ENCODE measurements around the gene CAMKK1. TPM values are rescaled to one million over a fixed set of nuclear protein-coding genes. Genes with fewer than 3 reads are reported as not detected.

CAMKK1 gene
- total and polyA plus RNA-seq, 9 of the 15 experiments (the other 6 are each of a cell fraction or from before 2014, with no cell fraction given): 0.34 to 7.5 (median 4.9) TPM

DNA sequence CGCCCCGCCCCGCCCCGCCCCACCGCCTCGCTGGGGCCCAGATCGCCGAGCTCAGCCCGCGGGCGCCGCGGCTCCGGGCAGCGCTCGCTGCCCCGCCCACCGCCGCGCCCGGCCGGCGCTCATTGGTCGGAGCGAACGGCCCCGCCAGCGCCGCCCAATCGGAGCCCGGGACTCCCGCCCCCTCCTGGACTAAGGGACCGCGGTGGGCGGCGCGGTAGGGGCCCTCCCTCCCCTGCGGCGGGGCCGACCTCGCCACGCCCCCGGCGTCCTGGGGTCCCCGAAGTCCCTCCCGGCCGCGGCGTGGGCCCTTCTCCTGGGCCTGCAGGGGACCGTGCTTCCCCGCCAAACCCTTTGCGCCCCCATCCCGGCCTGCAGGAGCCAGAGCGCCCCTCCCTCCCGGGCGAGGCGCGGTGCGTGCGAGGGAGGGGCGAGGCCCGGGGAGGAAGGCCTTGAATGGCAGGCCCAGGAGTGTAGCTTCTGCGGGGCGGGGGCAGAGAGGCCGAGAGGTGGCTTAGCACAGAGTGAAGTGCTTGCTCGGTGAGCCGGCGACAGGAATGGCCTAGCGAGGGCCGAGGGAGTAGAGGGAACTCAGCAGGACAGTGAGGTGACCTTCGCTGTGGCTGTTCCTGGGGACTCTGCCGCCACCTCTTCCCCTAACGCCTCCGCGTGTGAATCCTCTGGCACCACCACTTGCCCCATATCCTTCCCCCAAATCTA is at the start of gene CAMKK1 (continued):
- TF ChIP-seq, protein P1, sequence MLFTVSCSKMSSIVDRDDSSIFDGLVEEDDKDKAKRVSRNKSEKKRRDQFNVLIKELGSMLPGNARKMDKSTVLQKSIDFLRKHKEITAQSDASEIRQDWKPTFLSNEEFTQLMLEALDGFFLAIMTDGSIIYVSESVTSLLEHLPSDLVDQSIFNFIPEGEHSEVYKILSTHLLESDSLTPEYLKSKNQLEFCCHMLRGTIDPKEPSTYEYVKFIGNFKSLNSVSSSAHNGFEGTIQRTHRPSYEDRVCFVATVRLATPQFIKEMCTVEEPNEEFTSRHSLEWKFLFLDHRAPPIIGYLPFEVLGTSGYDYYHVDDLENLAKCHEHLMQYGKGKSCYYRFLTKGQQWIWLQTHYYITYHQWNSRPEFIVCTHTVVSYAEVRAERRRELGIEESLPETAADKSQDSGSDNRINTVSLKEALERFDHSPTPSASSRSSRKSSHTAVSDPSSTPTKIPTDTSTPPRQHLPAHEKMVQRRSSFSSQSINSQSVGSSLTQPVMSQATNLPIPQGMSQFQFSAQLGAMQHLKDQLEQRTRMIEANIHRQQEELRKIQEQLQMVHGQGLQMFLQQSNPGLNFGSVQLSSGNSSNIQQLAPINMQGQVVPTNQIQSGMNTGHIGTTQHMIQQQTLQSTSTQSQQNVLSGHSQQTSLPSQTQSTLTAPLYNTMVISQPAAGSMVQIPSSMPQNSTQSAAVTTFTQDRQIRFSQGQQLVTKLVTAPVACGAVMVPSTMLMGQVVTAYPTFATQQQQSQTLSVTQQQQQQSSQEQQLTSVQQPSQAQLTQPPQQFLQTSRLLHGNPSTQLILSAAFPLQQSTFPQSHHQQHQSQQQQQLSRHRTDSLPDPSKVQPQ (CRISPR knock-in tag; IDR thresholded peaks at IDR 0.05; ENCODE audit: borderline replicate concordance): no peak
- TF ChIP-seq TRIM28 (IDR thresholded peaks at IDR 0.05) (no peak), TAF1 (IDR thresholded peaks at IDR 0.05; ENCODE audit: control insufficient read depth, extremely low read depth, insufficient read depth, low read length, severe bottlenecking) (peak; percentile 21), PHF20 (IDR thresholded peaks at IDR 0.05; ENCODE audit: partially characterized antibody) (peak; percentile 30), XRCC4 (IDR thresholded peaks at IDR 0.05; ENCODE audit: extremely low read depth, insufficient read depth, insufficient read length) (no peak), NR1H2 (CRISPR knock-in tag; IDR thresholded peaks at IDR 0.05) (no peak), ZNF699 (CRISPR knock-in tag; IDR thresholded peaks at IDR 0.05; ENCODE audit: insufficient replicate concordance) (no peak), ZNF316 (IDR thresholded peaks at IDR 0.05) (no peak), PTTG1 (tag; IDR thresholded peaks at IDR 0.05; ENCODE audit: low read depth) (no peak), LCOR (CRISPR knock-in tag; IDR thresholded peaks at IDR 0.05) (no peak), NR2F6 (CRISPR knock-in tag; IDR thresholded peaks at IDR 0.05) (no peak), POLR2B (IDR thresholded peaks at IDR 0.05; ENCODE audit: low read depth, partially characterized antibody) (no peak)
- TF ChIP-seq, protein P2, sequence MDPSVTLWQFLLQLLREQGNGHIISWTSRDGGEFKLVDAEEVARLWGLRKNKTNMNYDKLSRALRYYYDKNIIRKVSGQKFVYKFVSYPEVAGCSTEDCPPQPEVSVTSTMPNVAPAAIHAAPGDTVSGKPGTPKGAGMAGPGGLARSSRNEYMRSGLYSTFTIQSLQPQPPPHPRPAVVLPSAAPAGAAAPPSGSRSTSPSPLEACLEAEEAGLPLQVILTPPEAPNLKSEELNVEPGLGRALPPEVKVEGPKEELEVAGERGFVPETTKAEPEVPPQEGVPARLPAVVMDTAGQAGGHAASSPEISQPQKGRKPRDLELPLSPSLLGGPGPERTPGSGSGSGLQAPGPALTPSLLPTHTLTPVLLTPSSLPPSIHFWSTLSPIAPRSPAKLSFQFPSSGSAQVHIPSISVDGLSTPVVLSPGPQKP (CRISPR knock-in tag; IDR thresholded peaks at IDR 0.05): no peak
- TF ChIP-seq, protein P3, sequence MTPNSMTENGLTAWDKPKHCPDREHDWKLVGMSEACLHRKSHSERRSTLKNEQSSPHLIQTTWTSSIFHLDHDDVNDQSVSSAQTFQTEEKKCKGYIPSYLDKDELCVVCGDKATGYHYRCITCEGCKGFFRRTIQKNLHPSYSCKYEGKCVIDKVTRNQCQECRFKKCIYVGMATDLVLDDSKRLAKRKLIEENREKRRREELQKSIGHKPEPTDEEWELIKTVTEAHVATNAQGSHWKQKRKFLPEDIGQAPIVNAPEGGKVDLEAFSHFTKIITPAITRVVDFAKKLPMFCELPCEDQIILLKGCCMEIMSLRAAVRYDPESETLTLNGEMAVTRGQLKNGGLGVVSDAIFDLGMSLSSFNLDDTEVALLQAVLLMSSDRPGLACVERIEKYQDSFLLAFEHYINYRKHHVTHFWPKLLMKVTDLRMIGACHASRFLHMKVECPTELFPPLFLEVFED (CRISPR knock-in tag; conservative IDR thresholded peaks at IDR 0.05): no peak
- TF ChIP-seq, protein P4, sequence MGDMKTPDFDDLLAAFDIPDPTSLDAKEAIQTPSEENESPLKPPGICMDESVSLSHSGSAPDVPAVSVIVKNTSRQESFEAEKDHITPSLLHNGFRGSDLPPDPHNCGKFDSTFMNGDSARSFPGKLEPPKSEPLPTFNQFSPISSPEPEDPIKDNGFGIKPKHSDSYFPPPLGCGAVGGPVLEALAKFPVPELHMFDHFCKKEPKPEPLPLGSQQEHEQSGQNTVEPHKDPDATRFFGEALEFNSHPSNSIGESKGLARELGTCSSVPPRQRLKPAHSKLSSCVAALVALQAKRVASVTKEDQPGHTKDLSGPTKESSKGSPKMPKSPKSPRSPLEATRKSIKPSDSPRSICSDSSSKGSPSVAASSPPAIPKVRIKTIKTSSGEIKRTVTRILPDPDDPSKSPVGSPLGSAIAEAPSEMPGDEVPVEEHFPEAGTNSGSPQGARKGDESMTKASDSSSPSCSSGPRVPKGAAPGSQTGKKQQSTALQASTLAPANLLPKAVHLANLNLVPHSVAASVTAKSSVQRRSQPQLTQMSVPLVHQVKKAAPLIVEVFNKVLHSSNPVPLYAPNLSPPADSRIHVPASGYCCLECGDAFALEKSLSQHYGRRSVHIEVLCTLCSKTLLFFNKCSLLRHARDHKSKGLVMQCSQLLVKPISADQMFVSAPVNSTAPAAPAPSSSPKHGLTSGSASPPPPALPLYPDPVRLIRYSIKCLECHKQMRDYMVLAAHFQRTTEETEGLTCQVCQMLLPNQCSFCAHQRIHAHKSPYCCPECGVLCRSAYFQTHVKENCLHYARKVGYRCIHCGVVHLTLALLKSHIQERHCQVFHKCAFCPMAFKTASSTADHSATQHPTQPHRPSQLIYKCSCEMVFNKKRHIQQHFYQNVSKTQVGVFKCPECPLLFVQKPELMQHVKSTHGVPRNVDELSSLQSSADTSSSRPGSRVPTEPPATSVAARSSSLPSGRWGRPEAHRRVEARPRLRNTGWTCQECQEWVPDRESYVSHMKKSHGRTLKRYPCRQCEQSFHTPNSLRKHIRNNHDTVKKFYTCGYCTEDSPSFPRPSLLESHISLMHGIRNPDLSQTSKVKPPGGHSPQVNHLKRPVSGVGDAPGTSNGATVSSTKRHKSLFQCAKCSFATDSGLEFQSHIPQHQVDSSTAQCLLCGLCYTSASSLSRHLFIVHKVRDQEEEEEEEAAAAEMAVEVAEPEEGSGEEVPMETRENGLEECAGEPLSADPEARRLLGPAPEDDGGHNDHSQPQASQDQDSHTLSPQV (IDR thresholded peaks at IDR 0.05): 0 out of 2 replicates have a peak, but pooled peaks have one; percentile 37
